Measurements from ENCODE around the gene SNAP47. TPM values are rescaled to one million over a fixed set of nuclear protein-coding genes. Genes with fewer than 3 reads are reported as not detected.

The SNAP47 gene
- total RNA-seq, 4 donors from 2014 or later, result 35.8 to 51.0 (median 42.9) TPM

DNA sequence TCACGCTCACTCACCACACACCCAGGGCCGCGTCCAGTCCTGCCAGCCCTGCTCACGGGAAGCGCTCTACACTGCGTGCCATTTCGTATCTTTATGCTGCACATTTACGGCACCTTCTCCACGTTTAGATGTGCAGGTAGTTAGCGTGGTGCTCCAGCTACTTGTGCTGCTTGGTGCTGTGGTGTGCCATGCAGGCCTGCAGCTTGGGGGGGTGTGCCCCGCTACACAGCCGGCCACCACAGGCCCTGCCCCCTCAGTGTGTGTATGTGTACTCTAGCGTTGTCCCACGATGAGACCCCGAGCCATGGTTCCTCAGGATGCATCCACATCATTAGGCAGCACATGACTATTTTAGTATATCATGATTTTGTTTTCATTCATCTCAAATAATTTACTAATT, 38.3 kb downstream of the SNAP47 start:
- H3K9me3 ChIP-seq, result no peaks in the 10 kb centered on the region
- no peak overlapping the region for H3K27ac ChIP-seq
- no peak overlapping the region for H3K4me3 ChIP-seq
- 94% methylated on average over 15 of the region's 15 CpGs for WGBS
- no peaks in the 10 kb centered on the region for H3K4me1 ChIP-seq
- peak in 1 of 2 donors; percentile 72 for DNase-seq (ENCODE audit: low spot score in 2 of 2)
- no peaks in the 10 kb centered on the region for H3K27me3 ChIP-seq
- TF ChIP-seq POLR2A (IDR thresholded peaks at IDR 0.05) (no peak), EP300 (IDR thresholded peaks at IDR 0.05) (no peak), POLR2AphosphoS5 (IDR thresholded peaks at IDR 0.05) (no peak)
- TF ChIP-seq, protein P1, sequence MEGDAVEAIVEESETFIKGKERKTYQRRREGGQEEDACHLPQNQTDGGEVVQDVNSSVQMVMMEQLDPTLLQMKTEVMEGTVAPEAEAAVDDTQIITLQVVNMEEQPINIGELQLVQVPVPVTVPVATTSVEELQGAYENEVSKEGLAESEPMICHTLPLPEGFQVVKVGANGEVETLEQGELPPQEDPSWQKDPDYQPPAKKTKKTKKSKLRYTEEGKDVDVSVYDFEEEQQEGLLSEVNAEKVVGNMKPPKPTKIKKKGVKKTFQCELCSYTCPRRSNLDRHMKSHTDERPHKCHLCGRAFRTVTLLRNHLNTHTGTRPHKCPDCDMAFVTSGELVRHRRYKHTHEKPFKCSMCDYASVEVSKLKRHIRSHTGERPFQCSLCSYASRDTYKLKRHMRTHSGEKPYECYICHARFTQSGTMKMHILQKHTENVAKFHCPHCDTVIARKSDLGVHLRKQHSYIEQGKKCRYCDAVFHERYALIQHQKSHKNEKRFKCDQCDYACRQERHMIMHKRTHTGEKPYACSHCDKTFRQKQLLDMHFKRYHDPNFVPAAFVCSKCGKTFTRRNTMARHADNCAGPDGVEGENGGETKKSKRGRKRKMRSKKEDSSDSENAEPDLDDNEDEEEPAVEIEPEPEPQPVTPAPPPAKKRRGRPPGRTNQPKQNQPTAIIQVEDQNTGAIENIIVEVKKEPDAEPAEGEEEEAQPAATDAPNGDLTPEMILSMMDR (IDR thresholded peaks at IDR 0.05), result no peak
- peaks cover 28% of the 10 kb centered on the region for H3K36me3 ChIP-seq

- no peaks in the 10 kb centered on the region for H3K4me1 ChIP-seq
- H3K36me3 ChIP-seq, result peaks cover 21% of the 10 kb centered on the region
- DNase-seq (ENCODE audit: low spot score in 2 of 2), result no peak
- no peaks in the 10 kb centered on the region for H3K9me3 ChIP-seq
- no peak overlapping the region for H3K4me3 ChIP-seq
- no peak for TF ChIP-seq POLR2AphosphoS5 (IDR thresholded peaks at IDR 0.05)
- TF ChIP-seq, protein P1 (IDR thresholded peaks at IDR 0.05), result no peak
- no peak for TF ChIP-seq POLR2A (IDR thresholded peaks at IDR 0.05)
- no peak for TF ChIP-seq EP300 (IDR thresholded peaks at IDR 0.05)
- WGBS, result 80% methylated on average over 6 of the region's 13 CpGs
- no peaks in the 10 kb centered on the region for H3K27me3 ChIP-seq
- H3K27ac ChIP-seq, result no peak overlapping the region
These were observed 39.0 kb downstream of the SNAP47 start for GRCh38 chr1:227774051-227774731.

- peak in 1 of 2 donors; percentile 78 for DNase-seq (ENCODE audit: low spot score in 2 of 2)
- H3K4me1 ChIP-seq, result no peaks in the 10 kb centered on the region
- 74% methylated on average over 32 of the region's 42 CpGs for WGBS
- no peaks in the 10 kb centered on the region for H3K9me3 ChIP-seq
- no peaks in the 10 kb centered on the region for H3K27me3 ChIP-seq
- TF ChIP-seq EP300 (IDR thresholded peaks at IDR 0.05), result no peak
- TF ChIP-seq POLR2A (IDR thresholded peaks at IDR 0.05), result no peak
- TF ChIP-seq, protein P1 (IDR thresholded peaks at IDR 0.05), result no peak
- no peak for TF ChIP-seq POLR2AphosphoS5 (IDR thresholded peaks at IDR 0.05)
- no peak overlapping the region for H3K4me3 ChIP-seq
- H3K36me3 ChIP-seq, result peaks cover 13% of the 10 kb centered on the region
- H3K27ac ChIP-seq, result no peak overlapping the region
These were observed 39.8 kb downstream of the SNAP47 start for GRCh38 chr1:227774821-227775661.

DNA sequence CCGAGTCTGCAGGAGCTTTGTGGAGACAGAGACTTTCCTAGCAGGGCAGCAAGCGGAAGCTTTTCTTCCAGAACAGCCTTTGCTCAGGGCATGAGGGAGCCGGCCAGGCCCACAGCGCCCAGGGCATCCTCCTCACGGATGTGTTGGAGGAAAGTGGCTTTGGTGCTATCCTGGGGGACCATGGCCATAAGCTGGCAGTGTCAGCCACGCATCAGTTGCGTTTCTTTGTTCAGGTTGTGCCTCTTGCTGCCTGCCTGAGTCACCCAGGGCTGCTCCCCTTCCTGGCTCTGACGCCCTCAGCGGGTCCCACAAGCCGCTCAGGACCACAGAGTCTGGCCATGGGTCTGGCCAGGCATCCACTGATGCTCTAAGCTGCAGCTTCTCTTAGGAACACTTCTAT, 40.6 kb downstream of the SNAP47 start:
- Histone ChIP-seq H3K4me3 (no peak overlapping the region), H3K27ac (no peak overlapping the region), H3K9me3 (no peaks in the 10 kb centered on the region), H3K4me1 (no peaks in the 10 kb centered on the region), H3K27me3 (no peaks in the 10 kb centered on the region), H3K36me3 (peaks cover 14% of the 10 kb centered on the region)
- no peak for DNase-seq (ENCODE audit: low spot score in 2 of 2)
- WGBS, result 97% methylated on average over 10 of the region's 10 CpGs
- TF ChIP-seq, protein P1 (IDR thresholded peaks at IDR 0.05), result no peak

DNA sequence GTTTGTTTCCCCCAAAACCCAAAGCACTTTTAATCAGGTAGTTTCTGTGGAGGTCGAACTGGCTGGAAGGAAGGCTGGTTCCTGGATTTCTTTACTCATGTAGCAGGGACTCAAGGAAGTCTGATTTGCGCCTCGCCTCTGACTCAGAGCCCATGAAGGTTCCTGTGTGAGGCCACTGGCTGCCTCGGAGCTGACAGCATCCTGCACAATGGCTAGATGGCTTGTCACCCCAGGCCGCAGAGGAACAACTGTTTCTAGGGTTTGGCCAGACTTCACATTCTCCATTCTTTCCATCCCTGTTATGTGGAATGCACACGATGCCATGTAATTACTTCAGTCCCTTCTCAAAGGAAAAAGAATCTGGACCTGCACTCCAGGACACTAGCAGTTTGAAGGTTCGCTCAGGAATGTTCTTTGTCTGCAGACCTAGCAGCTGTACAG, 41.1 kb downstream of the SNAP47 start:
- peaks cover 18% of the 10 kb centered on the region for H3K36me3 ChIP-seq
- no peaks in the 10 kb centered on the region for H3K27me3 ChIP-seq
- DNase-seq (ENCODE audit: low spot score in 2 of 2), result no peak
- TF ChIP-seq POLR2A (IDR thresholded peaks at IDR 0.05), result no peak
- TF ChIP-seq POLR2AphosphoS5 (IDR thresholded peaks at IDR 0.05), result no peak
- TF ChIP-seq, protein P1 (IDR thresholded peaks at IDR 0.05), result no peak
- no peak for TF ChIP-seq EP300 (IDR thresholded peaks at IDR 0.05)
- 89% methylated on average over 7 of the region's 7 CpGs for WGBS
- no peaks in the 10 kb centered on the region for H3K9me3 ChIP-seq
- H3K4me3 ChIP-seq, result no peak overlapping the region
- H3K27ac ChIP-seq, result no peak overlapping the region
- no peaks in the 10 kb centered on the region for H3K4me1 ChIP-seq
